Esophagus squamous epithelium (tissue), 4 donors: Measurements from ENCODE around the gene BABAM2.

ENCODE experiments used
- POLR2A ChIP-seq, 4 donors: fragments of 450-650 bp; IDR thresholded peaks; one replicate each; pipeline ENCODE4 v1.6.1; 2017; ENCODE audit warnings: antibody characterized with exemption in 4 of 4, mild to moderate bottlenecking in 4 of 4, moderate library complexity in 3 of 4
- TF ChIP-seq, protein P1 (sequence below), 6 experiments: fragments of 450-650 bp in 4 of 6; fragments of 200-600 bp in 2 of 6; sonication (generic) in 2 of 6; IDR thresholded peaks; one replicate each; pipeline ENCODE4 v1.5.1; 2016 to 2019; ENCODE audit warnings: antibody characterized with exemption in 6 of 6, mild to moderate bottlenecking in 4 of 6, moderate library complexity in 4 of 6

DNA sequence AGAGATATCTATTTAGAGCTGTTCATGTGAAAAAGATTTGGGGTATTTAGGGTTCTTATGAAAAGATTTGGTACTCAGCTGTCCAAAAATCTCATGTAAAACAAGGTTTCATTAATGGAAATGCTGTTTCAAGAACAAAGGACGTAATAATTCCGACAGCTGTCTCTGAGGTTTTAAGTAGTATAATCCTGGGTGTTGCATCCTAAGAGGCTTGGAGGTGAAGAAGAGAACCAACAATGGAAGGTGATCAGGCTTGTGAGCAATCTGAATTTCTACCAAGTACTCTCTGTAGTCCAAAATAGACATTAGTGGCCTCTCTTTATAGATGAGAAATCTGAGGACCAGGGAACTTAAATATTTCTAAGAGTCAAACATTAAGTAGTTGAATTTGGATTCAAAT lies 205.1 kb downstream of the BABAM2 start:
- TF ChIP-seq, protein P1, sequence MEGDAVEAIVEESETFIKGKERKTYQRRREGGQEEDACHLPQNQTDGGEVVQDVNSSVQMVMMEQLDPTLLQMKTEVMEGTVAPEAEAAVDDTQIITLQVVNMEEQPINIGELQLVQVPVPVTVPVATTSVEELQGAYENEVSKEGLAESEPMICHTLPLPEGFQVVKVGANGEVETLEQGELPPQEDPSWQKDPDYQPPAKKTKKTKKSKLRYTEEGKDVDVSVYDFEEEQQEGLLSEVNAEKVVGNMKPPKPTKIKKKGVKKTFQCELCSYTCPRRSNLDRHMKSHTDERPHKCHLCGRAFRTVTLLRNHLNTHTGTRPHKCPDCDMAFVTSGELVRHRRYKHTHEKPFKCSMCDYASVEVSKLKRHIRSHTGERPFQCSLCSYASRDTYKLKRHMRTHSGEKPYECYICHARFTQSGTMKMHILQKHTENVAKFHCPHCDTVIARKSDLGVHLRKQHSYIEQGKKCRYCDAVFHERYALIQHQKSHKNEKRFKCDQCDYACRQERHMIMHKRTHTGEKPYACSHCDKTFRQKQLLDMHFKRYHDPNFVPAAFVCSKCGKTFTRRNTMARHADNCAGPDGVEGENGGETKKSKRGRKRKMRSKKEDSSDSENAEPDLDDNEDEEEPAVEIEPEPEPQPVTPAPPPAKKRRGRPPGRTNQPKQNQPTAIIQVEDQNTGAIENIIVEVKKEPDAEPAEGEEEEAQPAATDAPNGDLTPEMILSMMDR (IDR thresholded peaks at IDR 0.05), result no peak
- TF ChIP-seq POLR2A (IDR thresholded peaks at IDR 0.05), result no peak
